SU-DHL-6 (cell line): ENCODE results near the gene NTM.

Experiments
- CTCF ChIP-seq: fragments of 200-600 bp; sonication (generic); IDR thresholded peaks from one replicate; pipeline ENCODE4 v1.5.1; 2017; ENCODE audit warnings: antibody characterized with exemption, mild to moderate bottlenecking, low read length, moderate library complexity; ENCODE audit not compliant: insufficient read depth, poor library complexity, severe bottlenecking
- EZH2phosphoT487 ChIP-seq: fragments of 200-600 bp; sonication (generic), shearing (Covaris generic); conservative IDR thresholded peaks from 2 replicates; pipeline ENCODE4 v1.6.1; 2018; ENCODE audit warnings: mild to moderate bottlenecking, antibody characterized with exemption, low read length, moderate library complexity, mixed read lengths

- TF ChIP-seq CTCF: no peak
- TF ChIP-seq EZH2phosphoT487: no peak
These were observed 724.2 kb downstream of the NTM start for GRCh38 chr11:132094598-132094997.
